ENCODE measurements around the gene EID2B.

The EID2B gene

GRCh38 chr19:39497996-39498797 lies 34.5 kb downstream of the EID2B start:
- H3K4me1 ChIP-seq (ENCODE audit: control insufficient read depth, insufficient read depth, low read length) = peaks cover 16% of the 10 kb centered on the region
- CTCF ChIA-PET = interaction anchor here (0.5 to 4.9 kb wide), 28 partner anchors 10 to 571 kb away, joined by 3 to 59 read pairs (median 4); partner anchors contain the start of genes EID2, EID2B, RPS16 and TIMM50
- no peaks in the 10 kb centered on the region for H3K9me3 ChIP-seq (ENCODE audit: control insufficient read depth, insufficient read depth, low read depth, low read length)
- H3K36me3 ChIP-seq (ENCODE audit: control insufficient read depth in 2 of 2, insufficient read depth in 1 of 2, low read length in 2 of 2) = no peaks in the 10 kb centered on the region; a peak in 1 of 3 replicates
- no peak overlapping the region for H3K4me3 ChIP-seq (ENCODE audit: low read depth, low read length)
- H3K27ac ChIP-seq (ENCODE audit: extremely low read depth, low read depth, low read length) = peak overlapping the region; percentile 2; the same call in 1 of the 2 replicates
- POLR2A ChIA-PET = interaction anchor here (0.5 to 3.5 kb wide), 17 partner anchors 9 to 829 kb away, joined by 3 to 29 read pairs (median 5); partner anchors contain the start of genes EID2B, RPS16, SUPT5H and TIMM50
- TF ChIP-seq FEZF1 (tag by site-specific recombination; IDR thresholded peaks at IDR 0.05) (no peak), ZNF24 (tag by site-specific recombination; IDR thresholded peaks at IDR 0.05) (peak; percentile 47; the same call in 1 of the 2 replicates), ZNF701 (tag by site-specific recombination; IDR thresholded peaks at IDR 0.05) (no peak), ZEB2 (tag by site-specific recombination; IDR thresholded peaks at IDR 0.05) (peak; percentile 65), SCRT2 (tag by site-specific recombination; IDR thresholded peaks at IDR 0.05) (peak; percentile 66), MYNN (tag by site-specific recombination; IDR thresholded peaks at IDR 0.05; ENCODE audit: borderline replicate concordance) (no peak), ZNF23 (tag by site-specific recombination; IDR thresholded peaks at IDR 0.05; ENCODE audit: borderline replicate concordance) (no peak), ZNF560 (tag by site-specific recombination; IDR thresholded peaks at IDR 0.05; ENCODE audit: borderline replicate concordance) (no peak), GLI4 (tag by site-specific recombination; IDR thresholded peaks at IDR 0.05) (no peak), ZNF19 (tag by site-specific recombination; IDR thresholded peaks at IDR 0.05; ENCODE audit: low read depth) (no peak), ZNF138 (tag by site-specific recombination; IDR thresholded peaks at IDR 0.05; ENCODE audit: borderline replicate concordance) (no peak), ZNF510 (tag by site-specific recombination; IDR thresholded peaks at IDR 0.05; ENCODE audit: insufficient replicate concordance) (no peak), ZNF423 (tag by site-specific recombination; IDR thresholded peaks at IDR 0.05) (peak; percentile 67), ZNF623 (tag by site-specific recombination; IDR thresholded peaks at IDR 0.05) (no peak), ZNF76 (tag by site-specific recombination; IDR thresholded peaks at IDR 0.05; ENCODE audit: borderline replicate concordance, low read depth) (peak; percentile 79), ZBTB7A (tag by site-specific recombination; IDR thresholded peaks at IDR 0.05; ENCODE audit: low read depth) (peak; percentile 48; the same call in 1 of the 2 replicates), ZBTB49 (tag by site-specific recombination; IDR thresholded peaks at IDR 0.05; ENCODE audit: low read depth) (no peak), ZBTB21 (tag by site-specific recombination; IDR thresholded peaks at IDR 0.05) (peak; percentile 80), ZNF10 (tag by site-specific recombination; IDR thresholded peaks at IDR 0.05) (no peak)
- TF ChIP-seq, protein P1, sequence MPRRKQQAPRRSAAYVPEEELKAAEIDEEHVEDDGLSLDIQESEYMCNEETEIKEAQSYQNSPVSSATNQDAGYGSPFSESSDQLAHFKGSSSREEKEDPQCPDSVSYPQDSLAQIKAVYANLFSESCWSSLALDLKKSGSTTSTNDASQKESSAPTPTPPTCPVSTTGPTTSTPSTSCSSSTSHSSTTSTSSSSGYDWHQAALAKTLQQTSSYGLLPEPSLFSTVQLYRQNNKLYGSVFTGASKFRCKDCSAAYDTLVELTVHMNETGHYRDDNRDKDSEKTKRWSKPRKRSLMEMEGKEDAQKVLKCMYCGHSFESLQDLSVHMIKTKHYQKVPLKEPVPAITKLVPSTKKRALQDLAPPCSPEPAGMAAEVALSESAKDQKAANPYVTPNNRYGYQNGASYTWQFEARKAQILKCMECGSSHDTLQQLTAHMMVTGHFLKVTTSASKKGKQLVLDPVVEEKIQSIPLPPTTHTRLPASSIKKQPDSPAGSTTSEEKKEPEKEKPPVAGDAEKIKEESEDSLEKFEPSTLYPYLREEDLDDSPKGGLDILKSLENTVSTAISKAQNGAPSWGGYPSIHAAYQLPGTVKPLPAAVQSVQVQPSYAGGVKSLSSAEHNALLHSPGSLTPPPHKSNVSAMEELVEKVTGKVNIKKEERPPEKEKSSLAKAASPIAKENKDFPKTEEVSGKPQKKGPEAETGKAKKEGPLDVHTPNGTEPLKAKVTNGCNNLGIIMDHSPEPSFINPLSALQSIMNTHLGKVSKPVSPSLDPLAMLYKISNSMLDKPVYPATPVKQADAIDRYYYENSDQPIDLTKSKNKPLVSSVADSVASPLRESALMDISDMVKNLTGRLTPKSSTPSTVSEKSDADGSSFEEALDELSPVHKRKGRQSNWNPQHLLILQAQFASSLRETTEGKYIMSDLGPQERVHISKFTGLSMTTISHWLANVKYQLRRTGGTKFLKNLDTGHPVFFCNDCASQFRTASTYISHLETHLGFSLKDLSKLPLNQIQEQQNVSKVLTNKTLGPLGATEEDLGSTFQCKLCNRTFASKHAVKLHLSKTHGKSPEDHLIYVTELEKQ (tag by site-specific recombination; IDR thresholded peaks at IDR 0.05; ENCODE audit: borderline replicate concordance) = peak; percentile 90; the same call in 1 of the 2 replicates
- TF ChIP-seq, protein P2, sequence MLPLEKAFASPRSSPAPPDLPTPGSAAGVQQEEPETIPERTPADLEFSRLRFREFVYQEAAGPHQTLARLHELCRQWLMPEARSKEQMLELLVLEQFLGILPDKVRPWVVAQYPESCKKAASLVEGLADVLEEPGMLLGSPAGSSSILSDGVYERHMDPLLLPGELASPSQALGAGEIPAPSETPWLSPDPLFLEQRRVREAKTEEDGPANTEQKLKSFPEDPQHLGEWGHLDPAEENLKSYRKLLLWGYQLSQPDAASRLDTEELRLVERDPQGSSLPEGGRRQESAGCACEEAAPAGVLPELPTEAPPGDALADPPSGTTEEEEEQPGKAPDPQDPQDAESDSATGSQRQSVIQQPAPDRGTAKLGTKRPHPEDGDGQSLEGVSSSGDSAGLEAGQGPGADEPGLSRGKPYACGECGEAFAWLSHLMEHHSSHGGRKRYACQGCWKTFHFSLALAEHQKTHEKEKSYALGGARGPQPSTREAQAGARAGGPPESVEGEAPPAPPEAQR (tag by site-specific recombination; IDR thresholded peaks at IDR 0.05) = no peak
- TF ChIP-seq, protein P3, sequence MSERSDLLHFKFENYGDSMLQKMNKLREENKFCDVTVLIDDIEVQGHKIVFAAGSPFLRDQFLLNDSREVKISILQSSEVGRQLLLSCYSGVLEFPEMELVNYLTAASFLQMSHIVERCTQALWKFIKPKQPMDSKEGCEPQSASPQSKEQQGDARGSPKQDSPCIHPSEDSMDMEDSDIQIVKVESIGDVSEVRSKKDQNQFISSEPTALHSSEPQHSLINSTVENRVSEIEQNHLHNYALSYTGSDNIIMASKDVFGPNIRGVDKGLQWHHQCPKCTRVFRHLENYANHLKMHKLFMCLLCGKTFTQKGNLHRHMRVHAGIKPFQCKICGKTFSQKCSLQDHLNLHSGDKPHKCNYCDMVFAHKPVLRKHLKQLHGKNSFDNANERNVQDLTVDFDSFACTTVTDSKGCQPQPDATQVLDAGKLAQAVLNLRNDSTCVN (tag by site-specific recombination; optimal IDR thresholded peaks at IDR 0.05) = peak; percentile 48
- TF ChIP-seq, protein P4, sequence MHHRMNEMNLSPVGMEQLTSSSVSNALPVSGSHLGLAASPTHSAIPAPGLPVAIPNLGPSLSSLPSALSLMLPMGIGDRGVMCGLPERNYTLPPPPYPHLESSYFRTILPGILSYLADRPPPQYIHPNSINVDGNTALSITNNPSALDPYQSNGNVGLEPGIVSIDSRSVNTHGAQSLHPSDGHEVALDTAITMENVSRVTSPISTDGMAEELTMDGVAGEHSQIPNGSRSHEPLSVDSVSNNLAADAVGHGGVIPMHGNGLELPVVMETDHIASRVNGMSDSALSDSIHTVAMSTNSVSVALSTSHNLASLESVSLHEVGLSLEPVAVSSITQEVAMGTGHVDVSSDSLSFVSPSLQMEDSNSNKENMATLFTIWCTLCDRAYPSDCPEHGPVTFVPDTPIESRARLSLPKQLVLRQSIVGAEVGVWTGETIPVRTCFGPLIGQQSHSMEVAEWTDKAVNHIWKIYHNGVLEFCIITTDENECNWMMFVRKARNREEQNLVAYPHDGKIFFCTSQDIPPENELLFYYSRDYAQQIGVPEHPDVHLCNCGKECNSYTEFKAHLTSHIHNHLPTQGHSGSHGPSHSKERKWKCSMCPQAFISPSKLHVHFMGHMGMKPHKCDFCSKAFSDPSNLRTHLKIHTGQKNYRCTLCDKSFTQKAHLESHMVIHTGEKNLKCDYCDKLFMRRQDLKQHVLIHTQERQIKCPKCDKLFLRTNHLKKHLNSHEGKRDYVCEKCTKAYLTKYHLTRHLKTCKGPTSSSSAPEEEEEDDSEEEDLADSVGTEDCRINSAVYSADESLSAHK (tag by site-specific recombination; IDR thresholded peaks at IDR 0.05) = no peak; the same call in 1 of the 2 replicates
